C1 segment of cervical spinal cord (tissue), 14 donors: Measurements from ENCODE around the gene CCDC185.
"Not testable (repeated sequence)": the region's sequence is repeated elsewhere in the genome, so short reads cannot be mapped to it uniquely, and the experiment has no call there.

Experiments used
- DNase-seq, 14 donors: peaks; one replicate each; lab custom pipeline; 2025; lab: John Stamatoyannopoulos, UW

Gene CCDC185

GRCh38 chr1:223394242-223394641, 1.0 kb downstream of the CCDC185 start:
- DNase-seq: no peak

GRCh38 chr1:223394706-223395105, 1.5 kb downstream of the CCDC185 start:
- no peak for DNase-seq

GRCh38 chr1:223399393-223399792, 6.2 kb downstream of the CCDC185 start:
- DNase-seq: not testable (repeated sequence)

- DNase-seq: no peak
These were observed 8.9 kb downstream of the CCDC185 start for GRCh38 chr1:223401873-223402789.

GRCh38 chr1:223402790-223403142, 9.6 kb downstream of the CCDC185 start:
- no peak for DNase-seq

GRCh38 chr1:223403184-223403815, 10.1 kb downstream of the CCDC185 start:
- DNase-seq: no peak

- no peak for DNase-seq
These were observed 12.3 kb downstream of the CCDC185 start for GRCh38 chr1:223405507-223405906.

- no peak for DNase-seq
These were observed 16.8 kb downstream of the CCDC185 start for GRCh38 chr1:223410036-223410435.

GRCh38 chr1:223411309-223411708, 18.1 kb downstream of the CCDC185 start:
- DNase-seq: no peak

GRCh38 chr1:223411710-223412109, 18.5 kb downstream of the CCDC185 start:
- no peak for DNase-seq

- no peak for DNase-seq
These were observed 20.0 kb downstream of the CCDC185 start for GRCh38 chr1:223413216-223413615.

GRCh38 chr1:223417444-223417843, 24.2 kb downstream of the CCDC185 start:
- no peak for DNase-seq

GRCh38 chr1:223417903-223418663, 24.9 kb downstream of the CCDC185 start:
- no peak for DNase-seq

- no peak for DNase-seq
These were observed 25.9 kb downstream of the CCDC185 start for GRCh38 chr1:223419115-223419514.

GRCh38 chr1:223419561-223419960, 26.3 kb downstream of the CCDC185 start:
- DNase-seq: no peak

- peak in 1 of 14 donors; percentile 54 for DNase-seq
These were observed 27.8 kb downstream of the CCDC185 start for GRCh38 chr1:223421025-223421424.

- no peak for DNase-seq
These were observed 28.5 kb downstream of the CCDC185 start for GRCh38 chr1:223421676-223422075.

- no peak for DNase-seq
These were observed 29.7 kb downstream of the CCDC185 start for GRCh38 chr1:223422911-223423310.

- DNase-seq: no peak
These were observed 30.5 kb downstream of the CCDC185 start for GRCh38 chr1:223423641-223424233.

GRCh38 chr1:223425550-223425949, 32.3 kb downstream of the CCDC185 start:
- DNase-seq: no peak

GRCh38 chr1:223426936-223427335, 33.7 kb downstream of the CCDC185 start:
- DNase-seq: no peak

GRCh38 chr1:223429313-223429731, 36.1 kb downstream of the CCDC185 start:
- DNase-seq: peak in 3 of 14 donors; percentile 3 to 81 (median 10)
